ENCODE data around the gene SLC6A17. TPM values are rescaled to one million over a fixed set of nuclear protein-coding genes. Genes with fewer than 3 reads are reported as not detected.

Gene SLC6A17
- total and polyA plus RNA-seq, 2 donors (not counting 3 experiments of a cell fraction or from before 2014, with no cell fraction given) = 0.03 TPM; not detected in 1

GRCh38 chr1:110183642-110184167 lies 33.4 kb downstream of the SLC6A17 start:
- H3K27me3 ChIP-seq (ENCODE audit: control insufficient read depth in 2 of 2, insufficient read depth in 2 of 2, low read length in 2 of 2) = peaks cover 8 to 22% of the 10 kb centered on the region in 2 experiments
- DNase-seq (ENCODE audit: low read depth, low spot score) = no peak
- dilution Hi-C loops (cut with MboI; ENCODE audit: extremely low pct_ligation_motif_present, low sequenced_read_pairs) = no loop called here
- H3K4me2 ChIP-seq (ENCODE audit: insufficient read depth, low read length) = no peak overlapping the region
- no peaks in the 10 kb centered on the region for H3K9me3 ChIP-seq (replicated peaks; ENCODE audit: control insufficient read depth, insufficient read depth, low read length)
- H3K9me1 ChIP-seq (replicated peaks; ENCODE audit: control insufficient read depth, extremely low read depth, insufficient read depth, low read length) = no peaks in the 10 kb centered on the region
- H3K79me2 ChIP-seq (ENCODE audit: control insufficient read depth, insufficient read depth, low read length) = no peaks in the 10 kb centered on the region
- no peak overlapping the region for H2AFZ ChIP-seq (ENCODE audit: low read depth, low read length)
- POLR2A ChIA-PET = no interaction called here
- H3K27ac ChIP-seq (ENCODE audit: insufficient read depth, low read depth, low read length) = no peak overlapping the region
- H3K4me1 ChIP-seq (ENCODE audit: control insufficient read depth, extremely low read depth, insufficient read depth, low read length) = no peaks in the 10 kb centered on the region
- H3K36me3 ChIP-seq (ENCODE audit: control insufficient read depth in 2 of 2, extremely low read depth in 1 of 2, insufficient read depth in 2 of 2, low read length in 2 of 2) = no peaks in the 10 kb centered on the region
- no peak for TF ChIP-seq POLR2AphosphoS5 (IDR thresholded peaks at IDR 0.05; ENCODE audit: insufficient read depth, low read depth, low read length)
- no peak for TF ChIP-seq CTCF (IDR thresholded peaks at IDR 0.05; ENCODE audit: extremely low read depth in 1 of 2, insufficient read depth in 1 of 2, low read depth in 1 of 2, low read length in 2 of 2)
- TF ChIP-seq EZH2 (IDR thresholded peaks at IDR 0.05; ENCODE audit: borderline replicate concordance, low read depth, low read length, severe bottlenecking) = no peak
- no peak for TF ChIP-seq GATA2 (IDR thresholded peaks at IDR 0.05; ENCODE audit: insufficient read depth, insufficient read length, low read depth, low read length)
- no peak for TF ChIP-seq FOS (IDR thresholded peaks at IDR 0.05; ENCODE audit: borderline replicate concordance, insufficient read depth, low read length)
- TF ChIP-seq MAX (IDR thresholded peaks at IDR 0.05; ENCODE audit: insufficient read depth, insufficient read length) = no peak
- TF ChIP-seq POLR2A (IDR thresholded peaks at IDR 0.05; ENCODE audit: low read depth, low read length) = no peak
- no peak for TF ChIP-seq MYC (IDR thresholded peaks at IDR 0.05; ENCODE audit: low read depth, low read length)
- no peak for FAIRE-seq
- intact Hi-C loops (cut with micrococcal nuclease) = no loop called here
- CTCF ChIA-PET = interaction anchor here (1.3 kb wide), 1 partner anchor 15 kb away, joined by 3 read pairs; no protein-coding TSS in a partner anchor
- no TSS peak for BruUV-seq (replicated peaks)
- no peaks in the 10 kb centered on the region for H4K20me1 ChIP-seq (replicated peaks; ENCODE audit: control insufficient read depth, extremely low read depth, insufficient read depth, low read length)
- no peak overlapping the region for H3K9ac ChIP-seq (replicated peaks; ENCODE audit: extremely low read depth, insufficient read depth, low read length)
- no peak overlapping the region for H3K4me3 ChIP-seq (replicated peaks in 1 of 3; ENCODE audit: insufficient read depth in 1 of 3, low read depth in 1 of 3, low read length in 3 of 3)
